ENCODE data around the gene CHCHD3. TPM values are rescaled to one million over a fixed set of nuclear protein-coding genes. Genes with fewer than 3 reads are reported as not detected.
"Not testable (repeated sequence)": the region's sequence is repeated elsewhere in the genome, so short reads cannot be mapped to it uniquely, and the experiment has no call there.

Gene CHCHD3
- total RNA-seq, 1 experiment from 2014 or later: 102 TPM

DNA sequence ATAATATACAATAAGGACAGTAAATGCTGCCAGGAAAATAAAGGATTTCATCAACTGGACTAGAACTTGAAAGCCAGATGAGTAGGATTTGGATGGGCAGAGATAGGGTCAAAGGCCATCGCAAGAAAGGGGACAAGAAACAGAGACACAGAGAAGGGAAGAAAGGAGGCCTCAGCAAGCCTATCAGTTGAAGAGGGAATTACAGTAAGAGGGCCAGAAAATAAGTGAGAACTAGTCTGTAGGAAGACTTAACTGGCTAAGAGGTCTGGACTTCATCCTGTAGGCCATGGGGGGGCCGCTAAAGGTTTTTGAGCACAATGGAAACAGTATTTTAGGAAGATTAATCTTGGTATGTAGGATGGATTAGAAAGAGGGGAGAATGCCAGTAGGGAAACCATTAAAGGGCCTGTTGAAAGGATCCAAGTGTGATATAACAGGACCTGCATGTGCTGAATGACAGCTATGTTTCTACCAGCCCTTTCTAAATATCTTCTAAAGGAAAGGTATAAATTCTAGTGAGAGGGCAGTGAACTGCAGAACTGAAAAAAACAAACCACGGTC, 174.4 kb downstream of the CHCHD3 start:
- Histone ChIP-seq H3K9me3 (no peaks in the 10 kb centered on the region), H3K4me3 (ENCODE audit: low read depth, low read length) (no peak overlapping the region), H3K4me1 (no peaks in the 10 kb centered on the region), H3K27me3 (replicated peaks; ENCODE audit: control insufficient read depth, insufficient read depth, low read length) (no peaks in the 10 kb centered on the region), H3K36me3 (ENCODE audit: control insufficient read depth, insufficient read depth, low read length) (no peaks in the 10 kb centered on the region)
- POLR2A ChIA-PET: no interaction called here
- Mint-ChIP-seq H3K27me3 (ENCODE audit: insufficient read depth, unreplicated experiment) (no peaks in the 10 kb centered on the region), H3K4me1 (ENCODE audit: low read depth, unreplicated experiment) (no peaks in the 10 kb centered on the region), H3K27ac (ENCODE audit: unreplicated experiment) (no peak overlapping the region), H3K36me3 (ENCODE audit: insufficient read depth, unreplicated experiment) (peaks cover 9% of the 10 kb centered on the region), H3K9me3 (ENCODE audit: unreplicated experiment) (no peaks in the 10 kb centered on the region), H3K4me3 (ENCODE audit: unreplicated experiment) (no peak overlapping the region)
- TF ChIP-seq, protein P1, sequence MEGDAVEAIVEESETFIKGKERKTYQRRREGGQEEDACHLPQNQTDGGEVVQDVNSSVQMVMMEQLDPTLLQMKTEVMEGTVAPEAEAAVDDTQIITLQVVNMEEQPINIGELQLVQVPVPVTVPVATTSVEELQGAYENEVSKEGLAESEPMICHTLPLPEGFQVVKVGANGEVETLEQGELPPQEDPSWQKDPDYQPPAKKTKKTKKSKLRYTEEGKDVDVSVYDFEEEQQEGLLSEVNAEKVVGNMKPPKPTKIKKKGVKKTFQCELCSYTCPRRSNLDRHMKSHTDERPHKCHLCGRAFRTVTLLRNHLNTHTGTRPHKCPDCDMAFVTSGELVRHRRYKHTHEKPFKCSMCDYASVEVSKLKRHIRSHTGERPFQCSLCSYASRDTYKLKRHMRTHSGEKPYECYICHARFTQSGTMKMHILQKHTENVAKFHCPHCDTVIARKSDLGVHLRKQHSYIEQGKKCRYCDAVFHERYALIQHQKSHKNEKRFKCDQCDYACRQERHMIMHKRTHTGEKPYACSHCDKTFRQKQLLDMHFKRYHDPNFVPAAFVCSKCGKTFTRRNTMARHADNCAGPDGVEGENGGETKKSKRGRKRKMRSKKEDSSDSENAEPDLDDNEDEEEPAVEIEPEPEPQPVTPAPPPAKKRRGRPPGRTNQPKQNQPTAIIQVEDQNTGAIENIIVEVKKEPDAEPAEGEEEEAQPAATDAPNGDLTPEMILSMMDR (IDR thresholded peaks at IDR 0.05; ENCODE audit: insufficient read depth in 1 of 2, low read depth in 1 of 2, low read length in 1 of 2, severe bottlenecking in 1 of 2, unreplicated experiment in 1 of 2): no peak
- CTCF ChIA-PET: no interaction called here
- intact Hi-C loops (cut with micrococcal nuclease; ENCODE audit: unreplicated experiment): no loop called here
- no peak for DNase-seq
- BruUV-seq (replicated peaks): no TSS peak

DNA sequence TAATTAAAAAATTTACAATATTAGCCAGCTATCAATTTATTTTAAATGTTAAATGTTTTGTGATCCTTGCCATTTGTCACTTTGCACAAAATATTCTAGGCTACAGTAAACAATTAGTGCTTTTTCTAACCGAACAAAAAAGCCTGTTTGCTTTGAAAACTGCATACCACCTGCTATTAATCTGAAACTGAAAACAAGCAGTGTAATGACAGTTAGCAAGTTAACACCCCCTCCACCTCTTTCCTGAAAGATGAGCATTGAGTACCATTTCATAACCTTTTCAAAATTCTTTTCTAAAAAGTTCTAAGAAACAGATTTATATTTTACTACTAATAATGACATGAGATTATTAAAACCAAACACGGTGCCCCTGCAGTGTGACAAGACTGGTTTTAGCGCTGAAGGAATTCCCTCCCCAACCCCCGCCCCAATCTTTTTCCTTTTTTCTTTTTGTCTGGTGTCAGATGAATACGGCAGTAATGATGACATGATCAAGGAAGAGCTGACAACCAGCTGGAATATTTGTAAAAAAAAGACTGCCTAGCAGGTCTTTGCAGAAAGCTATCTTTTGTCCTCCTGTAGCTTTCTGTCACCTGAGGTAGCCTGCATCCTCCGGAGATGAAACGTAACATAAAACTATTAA, 175.6 kb downstream of the CHCHD3 start:
- DNase-seq: no peak
- Histone ChIP-seq H3K4me3 (ENCODE audit: low read depth, low read length) (no peak overlapping the region), H3K9me3 (no peaks in the 10 kb centered on the region), H3K27me3 (replicated peaks; ENCODE audit: control insufficient read depth, insufficient read depth, low read length) (no peaks in the 10 kb centered on the region), H3K36me3 (ENCODE audit: control insufficient read depth, insufficient read depth, low read length) (no peaks in the 10 kb centered on the region), H3K4me1 (peaks cover 6% of the 10 kb centered on the region)
- Mint-ChIP-seq H3K9me3 (ENCODE audit: unreplicated experiment) (no peaks in the 10 kb centered on the region), H3K36me3 (ENCODE audit: insufficient read depth, unreplicated experiment) (peaks cover 9% of the 10 kb centered on the region), H3K4me1 (ENCODE audit: low read depth, unreplicated experiment) (peaks cover 4% of the 10 kb centered on the region), H3K27ac (ENCODE audit: unreplicated experiment) (no peak overlapping the region), H3K27me3 (ENCODE audit: insufficient read depth, unreplicated experiment) (no peaks in the 10 kb centered on the region), H3K4me3 (ENCODE audit: unreplicated experiment) (no peak overlapping the region)
- intact Hi-C loops (cut with micrococcal nuclease; ENCODE audit: unreplicated experiment): no loop called here
- BruUV-seq (replicated peaks): no TSS peak
- POLR2A ChIA-PET: interaction anchor here (0.8 kb wide), 1 partner anchor 40 kb away, joined by 15 read pairs; no protein-coding TSS in a partner anchor
- CTCF ChIA-PET: no interaction called here
- TF ChIP-seq, protein P1 (IDR thresholded peaks at IDR 0.05; ENCODE audit: insufficient read depth in 1 of 2, low read depth in 1 of 2, low read length in 1 of 2, severe bottlenecking in 1 of 2, unreplicated experiment in 1 of 2): no peak

GRCh38 chr7:132905136-132905535, 176.8 kb downstream of the CHCHD3 start:
- H3K27ac Mint-ChIP-seq (ENCODE audit: unreplicated experiment); H3K4me3 Mint-ChIP-seq (ENCODE audit: unreplicated experiment); BruUV-seq (replicated peaks); H3K9me3 Mint-ChIP-seq (ENCODE audit: unreplicated experiment); DNase-seq; H3K4me1 Mint-ChIP-seq (ENCODE audit: low read depth, unreplicated experiment); H3K9me3 ChIP-seq; intact Hi-C loops (cut with micrococcal nuclease; ENCODE audit: unreplicated experiment); H3K4me3 ChIP-seq (ENCODE audit: low read depth, low read length); H3K27me3 ChIP-seq (replicated peaks; ENCODE audit: control insufficient read depth, insufficient read depth, low read length); POLR2A ChIA-PET; H3K36me3 Mint-ChIP-seq (ENCODE audit: insufficient read depth, unreplicated experiment); H3K36me3 ChIP-seq (ENCODE audit: control insufficient read depth, insufficient read depth, low read length); H3K27me3 Mint-ChIP-seq (ENCODE audit: insufficient read depth, unreplicated experiment): not testable (repeated sequence)
- CTCF ChIA-PET: interaction anchor here (0.7 kb wide), 1 partner anchor 1643 kb away, joined by 3 read pairs; no protein-coding TSS in a partner anchor
- H3K4me1 ChIP-seq: peaks cover 16% of the 10 kb centered on the region
